Measurements from ENCODE around the gene AGBL3. TPM values are rescaled to one million over a fixed set of nuclear protein-coding genes. Genes with fewer than 3 reads are reported as not detected.

Gene AGBL3
- total and polyA plus RNA-seq, 2 of the 8 experiments (the other 6 are each of a cell fraction or from before 2014, with no cell fraction given), result 1.1 to 1.9 TPM

DNA sequence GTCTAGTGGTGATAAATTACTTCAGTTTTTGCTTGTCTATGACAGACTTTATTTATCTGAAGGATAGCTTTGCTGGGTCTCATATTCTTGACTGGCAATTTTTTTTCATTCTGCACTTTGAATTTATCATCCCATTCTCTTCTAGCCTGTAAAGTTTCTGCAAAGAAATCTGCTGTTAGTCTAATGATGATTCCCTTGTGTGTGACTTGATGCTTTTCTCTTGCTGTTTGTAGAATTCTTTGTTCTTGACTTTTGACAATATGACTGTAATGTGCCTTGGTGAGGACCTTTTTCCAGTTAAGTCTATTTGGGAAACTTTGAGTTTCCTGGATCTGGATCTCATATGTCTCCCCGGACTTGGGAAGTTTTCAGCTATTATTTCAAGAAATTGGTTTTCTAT, 102.3 kb downstream of the AGBL3 start:
- 100% methylated on average over 1 of the region's 1 CpG; no CpG with 5 or more reads in 1 of the 2 experiments for WGBS, 2 experiments (ENCODE audit: extremely low coverage in 1 of 2, insufficient coverage in 1 of 2, insufficient read length in 1 of 2, insufficient replicate concordance in 2 of 2, low coverage in 1 of 2, low lambda C conversion rate in 2 of 2, missing lambda C conversion rate in 1 of 2)
- H2BK15ac ChIP-seq (ENCODE audit: low read length), result no peak overlapping the region
- TF ChIP-seq KDM1A (IDR thresholded peaks at IDR 0.05; ENCODE audit: borderline replicate concordance, low read length) (no peak), ASH2L (IDR thresholded peaks at IDR 0.05; ENCODE audit: low read length) (no peak), SIX5 (IDR thresholded peaks at IDR 0.05; ENCODE audit: low read depth, low read length) (no peak), HDAC6 (IDR thresholded peaks at IDR 0.05; ENCODE audit: low read depth, low read length) (no peak)

More for the DNA sequence above, 102.3 kb downstream of the AGBL3 start:
- H3K9ac ChIP-seq (replicated peaks in 1 of 4; ENCODE audit: extremely low read depth in 1 of 4, low read depth in 3 of 4, low read length in 3 of 4), result no peak overlapping the region
- no peak overlapping the region for H3K4me3 ChIP-seq (ENCODE audit: extremely low read depth in 1 of 4, insufficient read depth in 2 of 4, low read depth in 3 of 4, low read length in 4 of 4)
- H4K5ac ChIP-seq (ENCODE audit: insufficient read length, low read depth, low read length), result no peak overlapping the region
- H3K4me2 ChIP-seq (ENCODE audit: insufficient read depth in 1 of 2, low read depth in 2 of 2, low read length in 2 of 2), result no peak overlapping the region
- H2AFZ ChIP-seq (ENCODE audit: low read length), result no peak overlapping the region
- FAIRE-seq (no peak), DNase-seq (ENCODE audit: low read depth in 1 of 2, low spot score in 2 of 2) (no peak)
- H3K79me1 ChIP-seq (ENCODE audit: low read depth, low read length), result no peaks in the 10 kb centered on the region
- no peak overlapping the region for H3K27ac ChIP-seq (ENCODE audit: low read depth, low read length)
- ChIA-PET POLR2A (ENCODE audit: partially characterized antibody) (no interaction called here), CTCF (ENCODE audit: partially characterized antibody) (no interaction called here)
- no peak overlapping the region for H4K91ac ChIP-seq (replicated peaks; ENCODE audit: insufficient read length, low read length)
- H2BK120ac ChIP-seq (replicated peaks; ENCODE audit: low read depth, low read length), result no peak overlapping the region
- no peaks in the 10 kb centered on the region for H3K27me3 ChIP-seq (replicated peaks in 1 of 4; ENCODE audit: control insufficient read depth in 3 of 4, extremely low read depth in 1 of 4, insufficient read depth in 3 of 4, low read length in 3 of 4)
- no peak overlapping the region for H3K23ac ChIP-seq (ENCODE audit: insufficient read length)
- H3K23me2 ChIP-seq (ENCODE audit: low read depth, low read length), result no peaks in the 10 kb centered on the region
- H3K56ac ChIP-seq (replicated peaks; ENCODE audit: insufficient read length, low read depth, low read length), result no peak overlapping the region
- no peak overlapping the region for H2BK12ac ChIP-seq (ENCODE audit: low read depth, low read length)
- no peak overlapping the region for H2BK20ac ChIP-seq (ENCODE audit: low read length)
- H2AK5ac ChIP-seq (ENCODE audit: low read depth, low read length), result no peak overlapping the region
- no peak overlapping the region for H3K14ac ChIP-seq (ENCODE audit: insufficient read length)
- H2BK5ac ChIP-seq (ENCODE audit: low read depth, low read length), result no peak overlapping the region
- no peaks in the 10 kb centered on the region for H3K79me2 ChIP-seq (ENCODE audit: control insufficient read depth in 1 of 2, insufficient read depth in 2 of 2, low read length in 2 of 2)
- H4K8ac ChIP-seq (ENCODE audit: extremely low read depth, insufficient read depth, low read length), result no peak overlapping the region
- peaks cover 0 to 12% of the 10 kb centered on the region in 2 experiments; a peak in 2 of 4 replicates for H3K9me3 ChIP-seq (ENCODE audit: insufficient read depth in 2 of 2, low read depth in 1 of 2, low read length in 1 of 2)
- no peaks in the 10 kb centered on the region for H4K20me1 ChIP-seq (replicated peaks in 1 of 2; ENCODE audit: control insufficient read depth in 1 of 2, insufficient read depth in 2 of 2, low read length in 2 of 2)
- no peak overlapping the region for H3K18ac ChIP-seq (ENCODE audit: extremely low read depth, low read length)
- no peaks in the 10 kb centered on the region for H3K4me1 ChIP-seq (replicated peaks in 1 of 4; ENCODE audit: control insufficient read depth in 3 of 4, insufficient read depth in 4 of 4, low read length in 3 of 4)
- no peaks in the 10 kb centered on the region; a peak in 1 of 8 replicates for H3K36me3 ChIP-seq (ENCODE audit: control insufficient read depth in 2 of 4, insufficient read depth in 4 of 4, low read length in 3 of 4)
- H3K4ac ChIP-seq (replicated peaks; ENCODE audit: insufficient read length, low read depth, low read length), result no peak overlapping the region

Measured in H1 (cell line).